GM12878 (cell line): ENCODE data around the gene DCPS. TPM values are rescaled to one million over a fixed set of nuclear protein-coding genes. Genes with fewer than 3 reads are reported as not detected.
A peak's percentile ranks its signal among the peaks of the same experiment; 100 is the strongest.

Experiments used
- ASH2L ChIP-seq: fragments of 300-600, 200-600 bp; sonication (generic); IDR thresholded peaks from 2 replicates; pipeline ENCODE4 v1.6.1; 2017; ENCODE audit warnings: low read depth, mild to moderate bottlenecking, borderline replicate concordance
- E4F1 ChIP-seq: fragments of 450-650 bp; IDR thresholded peaks from 2 replicates; pipeline ENCODE4 v1.6.1; 2018; ENCODE audit warnings: borderline replicate concordance, mild to moderate bottlenecking; ENCODE audit not compliant: partially characterized antibody
- HDGF ChIP-seq: fragments of 450-650 bp; IDR thresholded peaks from 2 replicates; pipeline ENCODE4 v1.6.1; 2016; ENCODE audit warnings: antibody characterized with exemption
- IRF3 ChIP-seq: fragments of 450-650 bp; IDR thresholded peaks from 2 replicates; pipeline ENCODE4 v1.6.1; 2014; ENCODE audit warnings: mild to moderate bottlenecking
- MAX ChIP-seq: IDR thresholded peaks from 2 replicates; pipeline ENCODE4 v1.6.1; 2012; ENCODE audit warnings: low read depth, low read length, improper control_type of control experiment
- MYC ChIP-seq: IDR thresholded peaks from 2 replicates; pipeline ENCODE4 v1.6.1; 2011; ENCODE audit warnings: mild to moderate bottlenecking, low read length, moderate library complexity, inconsistent platforms; ENCODE audit not compliant: insufficient read depth, insufficient replicate concordance, insufficient read length, severe bottlenecking
- NR2C1 ChIP-seq: fragments of 450-650 bp; IDR thresholded peaks from 2 replicates; pipeline ENCODE4 v1.6.1; 2017; ENCODE audit warnings: antibody characterized with exemption, mild to moderate bottlenecking, moderate library complexity
- NR2F1 ChIP-seq: fragments of 450-650 bp; conservative IDR thresholded peaks from 2 replicates; pipeline ENCODE4 v1.6.1; 2017; ENCODE audit warnings: mild to moderate bottlenecking
- POU2F2 ChIP-seq: IDR thresholded peaks from 3 replicates; pipeline ENCODE4 v1.6.1; 2011; ENCODE audit warnings: low read depth, mild to moderate bottlenecking, low read length, borderline replicate concordance
- RAD21 ChIP-seq: IDR thresholded peaks from 2 replicates; pipeline ENCODE4 v1.6.1; 2011; ENCODE audit warnings: mild to moderate bottlenecking, low read depth, low read length, moderate library complexity; ENCODE audit not compliant: insufficient read depth
- RB1 ChIP-seq: fragments of 450-650 bp; formaldehyde crosslinking; IDR thresholded peaks from 2 replicates; pipeline ENCODE4 v1.6.1; 2017; ENCODE audit warnings: mild to moderate bottlenecking, borderline replicate concordance
- RELA ChIP-seq: fragments of 450-650 bp; IDR thresholded peaks from 2 replicates; pipeline ENCODE4 v1.8.0; 2014; ENCODE audit warnings: borderline replicate concordance; ENCODE audit not compliant: partially characterized antibody
- SMC3 ChIP-seq: IDR thresholded peaks from 2 replicates; pipeline ENCODE4 v1.6.1; 2011; ENCODE audit warnings: low read length, improper control_type of control experiment, borderline replicate concordance
- SPI1 ChIP-seq: IDR thresholded peaks from 2 replicates; pipeline ENCODE4 v1.6.1; 2011; ENCODE audit warnings: low read depth, mild to moderate bottlenecking, low read length, moderate library complexity, borderline replicate concordance; ENCODE audit not compliant: insufficient read depth
- SREBF1 ChIP-seq: IDR thresholded peaks from 2 replicates; pipeline ENCODE4 v1.6.1; 2012; ENCODE audit warnings: mild to moderate bottlenecking, low read length
- SRF ChIP-seq, 2 experiments: IDR thresholded peaks; 2 replicates each; pipeline ENCODE4 v1.6.1; 2011; ENCODE audit warnings: low read depth in 2 of 2, low read length in 2 of 2, mild to moderate bottlenecking in 1 of 2, moderate library complexity in 1 of 2
- ZNF592 ChIP-seq: fragments of 450-650 bp; IDR thresholded peaks from 2 replicates; pipeline ENCODE4 v1.6.1; 2017; ENCODE audit warnings: mild to moderate bottlenecking, moderate library complexity
- polyA plus RNA-seq, 11 experiments: library from polyadenylated mRNA; depleted of rRNA in 4 of 11; unstranded in 6 of 11; stranded (reverse) in 5 of 11; fragments of >200 nt; fragmentation: Nextera tagmentation in 4 of 11; fragmentation: Illumina TruSeq in 1 of 11; extraction: Ambion mirVana in 4 of 11; extraction: Trizol in 1 of 11; gene quantifications; 1 replicate in 1 of 11; 2 replicates in 10 of 11; pipeline versions ENCODE4 v1.2.1 to v1.2.3, GENCODE V29; 2011 to 2016; ENCODE audit warnings: inconsistent platforms in 2 of 11, missing spikeins in 2 of 11, low read depth in 1 of 11
- total RNA-seq, 4 experiments: library from RNA; depleted of rRNA in 3 of 4; stranded (reverse); fragments of >200 nt in 3 of 4; fragmentation: Illumina TruSeq in 1 of 4; extraction: Trizol in 1 of 4; gene quantifications; 2 replicates each; pipeline versions ENCODE4 v1.2.1 to v1.2.3, GENCODE V29; 2013 to 2021

DCPS gene
- total and polyA plus RNA-seq, 10 of the 15 experiments (the other 5 are each of a cell fraction or from before 2014, with no cell fraction given): 23.5 to 101 (median 67.4) TPM

- TF ChIP-seq ZNF592 (no peak), MYC (peak; percentile 43), SMC3 (no peak), HDGF (no peak; the same call in 1 of the 2 replicates), RB1 (no peak; the same call in 1 of the 2 replicates), SREBF1 (0 out of 2 replicates have a peak, but pooled peaks have one; percentile 22), IRF3 (peak; percentile 75), MAX (peak; percentile 35; the same call in 1 of the 2 replicates), RAD21 (no peak), RELA (peak; percentile 44), SRF (IDR thresholded peaks at IDR 0.05; ENCODE audit: low read depth in 2 of 2, low read length in 2 of 2) (peak in 1 of 2 experiments; percentile 65; a peak in 2 of 4 replicates), NR2F1 (peak; percentile 63), ASH2L (no peak), POU2F2 (peak; percentile 35; the same call in 2 of the 3 replicates), NR2C1 (peak; percentile 90), E4F1 (peak; percentile 81), SPI1 (peak; percentile 46; the same call in 1 of the 2 replicates)
Measured at GRCh38 chr11:126268708-126269579, 34.9 kb upstream of the DCPS start, which contains the start of the genes FOXRED1 and SRPRA (continued).
